GM13976 (cell line): ENCODE measurements around the gene TMEM109.
A peak's percentile ranks its signal among the peaks of the same experiment; 100 is the strongest.

Experiments used
- DNase-seq: peaks from one replicate; pipeline ENCODE4 v3.0.0; 2012; ENCODE audit warnings: low spot score
- CTCF ChIP-seq: IDR thresholded peaks from 2 replicates; pipeline ENCODE4 v1.5.1; 2012; ENCODE audit warnings: borderline replicate concordance, mild to moderate bottlenecking; ENCODE audit not compliant: insufficient read depth; ENCODE audit errors: extremely low read depth, missing control alignments, control extremely low read depth
- in situ Hi-C: fragments of 300-500 bp; cut with MboI; formaldehyde crosslinking; loops from one replicate; pipeline ENCODE4 v1.12.0; 2022; ENCODE audit warnings: low sequenced_read_pairs, mixed read lengths, inconsistent platforms; ENCODE audit not compliant: unreplicated experiment

Gene TMEM109

GRCh38 chr11:60931917-60932316, 18.0 kb downstream of the TMEM109 start:
- in situ Hi-C loops, result no loop called here
- no peak for TF ChIP-seq CTCF
- DNase-seq, result no peak

DNA sequence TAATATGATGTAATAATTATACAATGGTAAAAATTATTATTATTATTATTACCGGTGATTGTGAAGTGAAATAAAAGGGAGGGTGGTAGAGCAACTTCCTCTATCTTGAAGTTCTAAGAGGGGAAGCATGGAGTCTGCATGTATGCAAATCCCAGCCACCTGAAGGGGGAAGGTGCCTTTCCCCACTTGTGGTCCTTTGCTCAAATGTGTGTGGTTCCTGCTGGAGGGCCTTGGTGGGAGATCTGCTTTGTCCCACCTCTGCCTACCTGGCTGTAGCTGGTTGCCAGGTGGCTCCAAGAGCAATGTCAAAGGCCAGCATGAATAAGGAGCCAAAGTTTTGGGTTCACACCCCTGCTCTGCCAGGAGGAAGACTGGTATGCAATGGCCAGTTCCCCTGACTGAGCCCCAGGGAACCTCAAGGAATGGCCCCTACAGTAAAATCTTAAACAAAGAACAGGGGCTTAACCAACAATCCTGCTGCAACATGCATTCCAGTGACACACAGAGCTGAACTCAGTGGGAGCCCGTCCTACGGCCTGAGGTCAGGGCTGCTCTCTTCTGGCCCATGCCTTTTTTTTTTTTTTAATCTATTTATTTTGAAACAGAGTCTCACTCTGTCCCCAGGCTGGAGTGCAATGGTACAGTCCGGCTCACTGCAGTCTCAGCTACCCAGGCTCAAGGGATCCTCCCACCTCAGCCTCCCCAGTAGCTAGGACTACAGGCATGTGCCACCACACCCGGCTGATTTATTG, 18.8 kb downstream of the TMEM109 start:
- in situ Hi-C loops, result no loop called here
- no peak for TF ChIP-seq CTCF
- DNase-seq, result peak; percentile 47

DNA sequence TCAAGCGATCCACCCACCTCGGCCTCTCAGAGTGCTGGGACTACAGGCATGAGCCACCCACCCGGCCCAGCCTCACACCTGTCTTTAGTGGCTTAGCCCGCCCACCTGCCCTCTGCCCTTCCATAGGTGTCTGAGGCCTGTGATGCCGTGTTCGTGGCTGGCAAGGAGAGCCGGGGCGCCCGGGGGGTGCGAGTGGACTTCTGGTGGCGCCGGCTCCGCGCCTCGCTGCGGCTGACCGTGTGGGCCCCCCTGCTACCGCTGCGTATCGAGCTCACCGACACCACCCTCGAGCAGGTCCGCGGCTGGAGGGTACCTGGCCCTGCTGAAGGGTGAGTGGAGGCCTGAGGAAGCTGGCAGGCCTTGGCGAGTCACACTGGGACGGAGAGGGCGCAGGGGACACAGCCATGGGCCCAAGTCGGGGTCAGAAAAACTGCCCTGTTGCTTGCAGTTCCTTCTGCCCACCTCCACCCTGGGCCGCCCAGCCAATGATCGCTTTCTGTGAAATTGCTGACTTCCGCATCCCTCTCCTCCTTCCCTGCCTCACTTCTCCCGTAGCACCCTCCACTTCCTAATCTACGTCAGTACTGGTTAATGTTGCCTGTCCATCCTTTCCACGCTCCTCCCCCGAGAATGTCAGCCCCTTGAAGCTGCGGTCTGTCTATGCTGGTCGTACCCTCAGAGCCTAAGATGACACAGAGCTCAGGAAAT, 19.6 kb downstream of the TMEM109 start:
- TF ChIP-seq CTCF, result no peak
- in situ Hi-C loops, result no loop called here
- DNase-seq, result no peak

DNA sequence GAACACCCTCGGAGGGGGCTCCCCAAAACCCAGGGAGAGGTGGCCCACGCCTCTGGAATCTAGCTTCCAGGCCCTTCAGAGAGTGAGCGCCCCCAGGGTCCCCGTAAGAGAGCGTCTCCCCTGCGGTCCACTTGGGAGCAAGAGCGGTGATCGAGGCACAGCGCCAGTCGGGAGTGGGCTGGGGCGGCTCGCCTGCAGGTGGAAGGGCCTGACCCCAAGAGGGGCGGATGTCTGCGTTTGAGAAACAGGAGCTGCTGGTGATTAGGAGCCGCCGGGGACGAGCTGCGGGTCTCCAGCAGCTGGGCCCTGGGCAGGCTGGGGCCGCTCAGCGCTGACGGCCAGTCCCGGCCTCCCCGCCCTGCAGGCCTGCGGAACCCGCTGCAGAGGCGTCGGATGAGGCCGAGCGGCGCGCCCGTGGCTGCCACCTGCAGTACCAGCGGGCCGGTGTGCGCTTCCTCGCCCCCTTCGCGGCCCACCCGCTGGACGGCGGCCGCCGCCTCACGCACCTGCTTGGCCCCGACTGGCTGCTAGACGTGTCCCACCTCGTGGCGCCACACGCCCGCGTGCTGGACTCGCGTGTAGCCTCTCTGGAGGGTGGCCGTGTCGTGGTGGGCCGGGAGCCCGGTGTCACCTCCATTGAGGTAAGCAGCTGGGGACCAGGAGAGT, 20.3 kb downstream of the TMEM109 start:
- no peak for DNase-seq
- TF ChIP-seq CTCF, result no peak
- in situ Hi-C loops, result no loop called here

DNA sequence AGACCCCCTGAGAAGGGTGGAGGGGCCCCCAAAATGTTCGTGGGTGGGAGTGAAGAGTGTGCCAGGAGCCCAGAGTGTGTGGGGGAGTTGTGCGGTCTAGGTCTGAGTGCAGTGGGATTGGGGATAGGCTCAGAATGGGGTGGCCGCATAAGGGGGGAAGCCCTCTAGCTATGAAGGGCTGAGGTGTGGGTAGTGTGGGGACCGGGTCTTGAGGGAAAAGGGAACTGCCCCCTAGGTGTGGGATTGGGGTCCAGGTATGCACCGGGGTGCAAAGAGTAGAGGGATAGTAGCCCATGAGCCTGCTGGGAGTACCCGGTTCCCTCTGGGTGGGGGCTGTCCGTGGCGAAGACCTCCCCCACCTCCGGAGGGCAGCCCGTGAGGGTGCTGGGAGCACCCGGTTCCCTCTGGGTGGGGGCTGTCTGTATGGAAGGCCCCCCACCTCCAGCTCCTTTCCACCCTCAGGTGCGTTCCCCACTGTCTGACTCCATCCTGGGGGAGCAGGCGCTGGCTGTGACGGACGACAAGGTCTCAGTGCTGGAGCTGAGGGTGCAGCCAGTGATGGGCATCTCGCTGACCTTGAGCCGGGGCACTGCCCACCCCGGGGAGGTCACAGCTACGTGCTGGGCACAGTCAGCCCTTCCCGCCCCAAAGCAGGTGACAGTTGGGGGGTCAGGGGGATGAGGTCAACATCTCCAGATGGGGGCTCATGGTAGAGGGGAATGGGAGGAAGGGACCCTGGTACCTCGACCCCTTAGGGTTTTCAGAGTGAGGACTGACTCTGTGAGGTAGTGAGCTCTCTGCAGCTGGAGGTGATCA, 21.0 kb downstream of the TMEM109 start:
- in situ Hi-C loops, result no loop called here
- TF ChIP-seq CTCF, result no peak
- DNase-seq, result peak; percentile 42
